SK-N-SH treated with all-trans-retinoic acid at 6 μM for 48 hours (cell line): ENCODE data around the gene ARHGEF25.

Source experiments
- ATAC-seq: fragments of 200-7000 bp; cut with Tn5 transposase; 3 replicates; pipeline ENCODE4 v1.9.1; 2020; ENCODE audit warnings: mild to moderate bottlenecking, moderate library complexity
- ARNTL ChIP-seq: fragments of 450-650 bp; formaldehyde crosslinking; IDR thresholded peaks from 2 replicates; pipeline ENCODE4 v1.5.0; 2020; ENCODE audit warnings: low read depth, mild to moderate bottlenecking, moderate library complexity, borderline replicate concordance
- BACH2 ChIP-seq: fragments of 250-450 bp; sonication (Bioruptor Pico); IDR thresholded peaks from 2 replicates; pipeline ENCODE4 v1.9.0; 2021; ENCODE audit warnings: mild to moderate bottlenecking, borderline replicate concordance
- CREB5 ChIP-seq: fragments of 250-450 bp; sonication (Bioruptor Pico); IDR thresholded peaks from 2 replicates; pipeline ENCODE4 v1.5.1; 2020; ENCODE audit warnings: low read depth, mild to moderate bottlenecking, moderate library complexity
- CSDC2 ChIP-seq: fragments of 250-450 bp; sonication (Bioruptor Pico); IDR thresholded peaks from 2 replicates; pipeline ENCODE4 v1.5.0; 2020; ENCODE audit warnings: mild to moderate bottlenecking, moderate library complexity
- ESRRG ChIP-seq: fragments of 250-450 bp; sonication (Bioruptor Pico); IDR thresholded peaks from 2 replicates; pipeline ENCODE4 v1.6.1; 2021; ENCODE audit warnings: mild to moderate bottlenecking
- GLIS3 ChIP-seq: fragments of 250-450 bp; sonication (Bioruptor Pico); IDR thresholded peaks from 2 replicates; pipeline ENCODE4 v1.5.0; 2020; ENCODE audit warnings: mild to moderate bottlenecking, moderate library complexity
- PPARA ChIP-seq: fragments of 250-450 bp; sonication (Bioruptor Pico); IDR thresholded peaks from 2 replicates; pipeline ENCODE4 v1.5.0; 2020; ENCODE audit warnings: mild to moderate bottlenecking, borderline replicate concordance
- RARB ChIP-seq: fragments of 250-450 bp; sonication (Bioruptor Pico); IDR thresholded peaks from 2 replicates; pipeline ENCODE4 v1.8.0; 2021; ENCODE audit warnings: mild to moderate bottlenecking, moderate library complexity
- SNAI2 ChIP-seq: fragments of 250-450 bp; sonication (Bioruptor Pico); IDR thresholded peaks from 2 replicates; pipeline ENCODE4 v1.5.0; 2020; ENCODE audit warnings: mild to moderate bottlenecking, moderate library complexity
- TOX ChIP-seq: fragments of 250-450 bp; sonication (Bioruptor Pico); IDR thresholded peaks from 2 replicates; pipeline ENCODE4 v1.8.0; 2021; ENCODE audit warnings: mild to moderate bottlenecking, moderate library complexity, borderline replicate concordance
- TSHZ2 ChIP-seq: fragments of 250-450 bp; sonication (Bioruptor Pico); IDR thresholded peaks from 2 replicates; pipeline ENCODE4 v1.5.0; 2020; ENCODE audit warnings: mild to moderate bottlenecking, moderate library complexity
- ZC3H10 ChIP-seq: fragments of 250-450 bp; sonication (Bioruptor Pico); IDR thresholded peaks from 2 replicates; pipeline ENCODE4 v1.5.1; 2021; ENCODE audit warnings: mild to moderate bottlenecking, moderate library complexity
- ZFP3 ChIP-seq: fragments of 250-450 bp; sonication (Bioruptor Pico); IDR thresholded peaks from 2 replicates; pipeline ENCODE4 v1.5.0; 2020; ENCODE audit warnings: mild to moderate bottlenecking, moderate library complexity
- ZFP30 ChIP-seq: fragments of 450-650 bp; formaldehyde crosslinking; IDR thresholded peaks from 2 replicates; pipeline ENCODE4 v1.5.0; 2022; ENCODE audit warnings: mild to moderate bottlenecking, moderate library complexity
- ZNF565 ChIP-seq: fragments of 450-650 bp; formaldehyde crosslinking; conservative IDR thresholded peaks from 2 replicates; pipeline ENCODE4 v1.5.0; 2020; ENCODE audit warnings: low read depth, mild to moderate bottlenecking, moderate library complexity
- ZNF70 ChIP-seq: fragments of 450-650 bp; formaldehyde crosslinking; IDR thresholded peaks from 2 replicates; pipeline ENCODE4 v1.5.0; 2020; ENCODE audit warnings: mild to moderate bottlenecking, moderate library complexity
- ZNF8 ChIP-seq: fragments of 450-650 bp; formaldehyde crosslinking; IDR thresholded peaks from 2 replicates; pipeline ENCODE4 v1.5.0; 2020; ENCODE audit warnings: mild to moderate bottlenecking, moderate library complexity
- TF ChIP-seq, protein P1 (sequence below): fragments of 250-450 bp; sonication (Bioruptor Pico); IDR thresholded peaks from 2 replicates; pipeline ENCODE4 v1.5.1; 2021; ENCODE audit warnings: mild to moderate bottlenecking, moderate library complexity
- TF ChIP-seq, protein P2 (sequence below): fragments of 250-450 bp; sonication (Bioruptor Pico); IDR thresholded peaks from 2 replicates; pipeline ENCODE4 v1.8.0; 2020; ENCODE audit warnings: mild to moderate bottlenecking, moderate library complexity, borderline replicate concordance

The ARHGEF25 gene

DNA sequence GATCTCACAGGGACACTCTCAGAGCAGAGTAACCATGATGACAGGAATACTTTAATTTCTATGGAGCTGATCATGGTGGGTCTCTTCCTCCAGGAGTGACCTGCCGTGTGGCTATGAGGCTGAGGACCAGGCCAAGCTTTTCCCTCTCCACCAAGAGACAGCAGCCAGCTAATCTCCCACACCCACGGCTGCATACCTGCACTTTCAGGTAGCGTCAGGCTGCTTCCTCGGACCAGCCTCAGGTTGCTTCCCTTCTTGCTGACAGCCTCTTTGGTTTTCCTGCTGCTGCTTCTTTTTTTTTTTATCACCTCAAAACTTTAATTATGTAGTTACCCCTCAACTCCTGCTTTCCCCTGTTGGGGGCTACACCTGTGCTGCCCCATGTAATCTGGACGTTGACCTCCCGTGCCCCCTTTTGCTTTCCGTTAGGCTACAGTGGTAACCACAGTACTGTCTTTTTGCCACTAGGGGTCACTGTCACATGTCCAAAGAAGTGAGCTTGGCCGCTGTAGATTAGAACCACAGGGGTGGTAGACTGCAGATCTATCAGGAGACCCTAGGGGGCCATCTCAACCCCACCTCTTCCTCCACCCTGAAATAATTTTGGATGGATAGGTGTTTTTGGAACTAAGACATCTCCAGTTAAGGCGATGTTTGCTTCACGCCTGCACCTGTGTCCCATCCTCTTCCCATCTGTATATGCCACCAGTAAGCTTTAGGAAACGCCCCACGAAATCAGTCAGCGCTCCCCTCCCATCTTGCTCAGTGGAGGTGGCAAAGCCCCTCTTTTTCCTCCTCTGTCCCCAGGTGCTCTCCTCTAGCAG is 28.0 kb upstream of the ARHGEF25 start:
- no peak for TF ChIP-seq TSHZ2 (CRISPR knock-in tag)
- no peak for TF ChIP-seq BACH2 (CRISPR knock-in tag)
- TF ChIP-seq PPARA (CRISPR knock-in tag) = no peak
- no peak for TF ChIP-seq TOX (CRISPR knock-in tag)
- ATAC-seq = peak; percentile 99

DNA sequence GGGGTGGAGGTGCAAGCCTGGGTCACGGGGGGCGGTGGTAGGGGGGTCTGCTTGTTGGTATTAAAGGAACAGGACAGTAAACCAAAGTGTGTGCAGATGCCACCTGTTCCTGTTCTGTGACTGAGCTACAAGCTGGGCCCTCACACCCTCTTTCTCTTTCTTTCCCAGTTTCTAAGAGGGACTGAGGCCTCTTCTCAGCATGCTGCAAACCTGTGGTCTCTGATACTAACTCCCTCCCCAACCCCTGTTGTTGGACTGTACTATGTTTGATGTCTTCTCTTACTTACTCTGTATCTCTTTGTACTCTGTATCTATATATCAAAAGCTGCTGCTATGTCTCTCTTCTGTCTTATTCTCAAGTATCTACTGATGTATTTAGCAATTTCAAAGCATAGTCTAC is 27.2 kb upstream of the ARHGEF25 start:
- TF ChIP-seq ZNF8 (CRISPR knock-in tag) = no peak
- no peak for TF ChIP-seq ZFP3 (CRISPR knock-in tag)
- TF ChIP-seq ZNF565 (CRISPR knock-in tag) = no peak
- TF ChIP-seq RARB (CRISPR knock-in tag) = no peak
- no peak for TF ChIP-seq ZNF70 (CRISPR knock-in tag)
- no peak for TF ChIP-seq TSHZ2 (CRISPR knock-in tag)
- no peak for TF ChIP-seq GLIS3 (CRISPR knock-in tag)
- no peak for TF ChIP-seq CREB5 (CRISPR knock-in tag)
- TF ChIP-seq, protein P1, sequence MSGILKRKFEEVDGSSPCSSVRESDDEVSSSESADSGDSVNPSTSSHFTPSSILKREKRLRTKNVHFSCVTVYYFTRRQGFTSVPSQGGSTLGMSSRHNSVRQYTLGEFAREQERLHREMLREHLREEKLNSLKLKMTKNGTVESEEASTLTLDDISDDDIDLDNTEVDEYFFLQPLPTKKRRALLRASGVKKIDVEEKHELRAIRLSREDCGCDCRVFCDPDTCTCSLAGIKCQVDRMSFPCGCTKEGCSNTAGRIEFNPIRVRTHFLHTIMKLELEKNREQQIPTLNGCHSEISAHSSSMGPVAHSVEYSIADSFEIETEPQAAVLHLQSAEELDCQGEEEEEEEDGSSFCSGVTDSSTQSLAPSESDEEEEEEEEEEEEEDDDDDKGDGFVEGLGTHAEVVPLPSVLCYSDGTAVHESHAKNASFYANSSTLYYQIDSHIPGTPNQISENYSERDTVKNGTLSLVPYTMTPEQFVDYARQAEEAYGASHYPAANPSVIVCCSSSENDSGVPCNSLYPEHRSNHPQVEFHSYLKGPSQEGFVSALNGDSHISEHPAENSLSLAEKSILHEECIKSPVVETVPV (CRISPR knock-in tag) = no peak
- TF ChIP-seq CSDC2 (CRISPR knock-in tag) = no peak
- TF ChIP-seq ZC3H10 (CRISPR knock-in tag) = no peak
- TF ChIP-seq ESRRG (CRISPR knock-in tag) = no peak
- TF ChIP-seq BACH2 (CRISPR knock-in tag) = no peak
- TF ChIP-seq, protein P2, sequence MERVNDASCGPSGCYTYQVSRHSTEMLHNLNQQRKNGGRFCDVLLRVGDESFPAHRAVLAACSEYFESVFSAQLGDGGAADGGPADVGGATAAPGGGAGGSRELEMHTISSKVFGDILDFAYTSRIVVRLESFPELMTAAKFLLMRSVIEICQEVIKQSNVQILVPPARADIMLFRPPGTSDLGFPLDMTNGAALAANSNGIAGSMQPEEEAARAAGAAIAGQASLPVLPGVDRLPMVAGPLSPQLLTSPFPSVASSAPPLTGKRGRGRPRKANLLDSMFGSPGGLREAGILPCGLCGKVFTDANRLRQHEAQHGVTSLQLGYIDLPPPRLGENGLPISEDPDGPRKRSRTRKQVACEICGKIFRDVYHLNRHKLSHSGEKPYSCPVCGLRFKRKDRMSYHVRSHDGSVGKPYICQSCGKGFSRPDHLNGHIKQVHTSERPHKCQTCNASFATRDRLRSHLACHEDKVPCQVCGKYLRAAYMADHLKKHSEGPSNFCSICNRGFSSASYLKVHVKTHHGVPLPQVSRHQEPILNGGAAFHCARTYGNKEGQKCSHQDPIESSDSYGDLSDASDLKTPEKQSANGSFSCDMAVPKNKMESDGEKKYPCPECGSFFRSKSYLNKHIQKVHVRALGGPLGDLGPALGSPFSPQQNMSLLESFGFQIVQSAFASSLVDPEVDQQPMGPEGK (CRISPR knock-in tag) = no peak
- TF ChIP-seq SNAI2 = no peak
- no peak for TF ChIP-seq ZFP30
- ATAC-seq = no peak

DNA sequence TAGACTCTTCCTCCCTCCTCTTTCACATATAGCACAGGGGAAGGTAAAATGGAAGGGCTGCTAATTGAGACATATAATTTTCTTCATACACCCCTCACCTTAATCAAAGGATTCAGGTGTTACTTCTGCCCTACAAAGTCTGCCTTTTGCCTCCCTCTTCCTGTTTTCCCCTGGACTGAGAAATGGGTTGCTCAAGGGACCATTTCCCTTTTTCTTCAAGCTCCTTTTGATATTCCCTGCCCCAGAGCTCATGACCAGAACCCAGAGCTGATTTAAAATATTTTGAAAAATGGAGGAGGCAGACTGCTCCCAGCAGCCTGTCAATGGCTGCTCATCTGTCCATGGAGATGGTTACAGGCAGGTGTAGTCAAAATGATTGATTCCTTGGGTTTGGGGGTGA is 26.5 kb upstream of the ARHGEF25 start:
- TF ChIP-seq CREB5 (CRISPR knock-in tag) (no peak), ARNTL (CRISPR knock-in tag) (no peak), ZFP3 (CRISPR knock-in tag) (no peak), SNAI2 (no peak)
- TF ChIP-seq, all 23 proteins: peak for 0
- ATAC-seq = no peak
